Neural progenitor cell (in vitro differentiated cells): Measurements from ENCODE around the gene ANO1. TPM values are rescaled to one million over a fixed set of nuclear protein-coding genes. Genes with fewer than 3 reads are reported as not detected.

Source experiments
- DNase-seq: peaks from one replicate; pipeline ENCODE4 v3.0.0-alpha.2; 2016; ENCODE audit warnings: low spot score
- H2AFZ ChIP-seq: fragments of 200-600 bp; sonication (generic); replicated peaks from 2 replicates; pipeline ENCODE4 v1.6.1; 2016; ENCODE audit warnings: antibody characterized with exemption
- H3F3A ChIP-seq: fragments of 200-600 bp; sonication (generic); 2 replicates; pipeline ENCODE4 v1.6.1; 2016; ENCODE audit warnings: antibody characterized with exemption, low read depth
- H3K27ac ChIP-seq: fragments of 200-600 bp; sonication (generic); 2 replicates; pipeline ENCODE4 v1.5.1; 2016; ENCODE audit warnings: mild to moderate bottlenecking
- H3K27me3 ChIP-seq: fragments of 200-600 bp; sonication (generic); 2 replicates; pipeline ENCODE4 v1.6.1; 2016; ENCODE audit warnings: mild to moderate bottlenecking, moderate library complexity
- H3K36me3 ChIP-seq: fragments of 200-600 bp; sonication (generic); 2 replicates; pipeline ENCODE4 v1.5.1; 2016
- H3K4me1 ChIP-seq: fragments of 200-600 bp; sonication (generic); 2 replicates; pipeline ENCODE4 v1.6.1; 2016; ENCODE audit warnings: mixed run types
- H3K4me2 ChIP-seq: fragments of 200-600 bp; sonication (generic); 2 replicates; pipeline ENCODE4 v1.6.1; 2016
- H3K4me3 ChIP-seq: fragments of 200-600 bp; sonication (generic); 2 replicates; pipeline ENCODE4 v1.5.1; 2016
- H3K79me2 ChIP-seq: fragments of 200-600 bp; sonication (generic); 2 replicates; pipeline ENCODE4 v1.6.1; 2016; ENCODE audit warnings: low read depth
- H3K9ac ChIP-seq: fragments of 200-600 bp; sonication (generic); 2 replicates; pipeline ENCODE4 v1.6.1; 2016
- H3K9me3 ChIP-seq: fragments of 200-600 bp; sonication (generic); 2 replicates; pipeline ENCODE4 v1.5.1; 2016; ENCODE audit warnings: low read depth
- H4K20me1 ChIP-seq: fragments of 200-600 bp; sonication (generic); 2 replicates; pipeline ENCODE4 v1.6.1; 2016; ENCODE audit warnings: low read depth
- H3K27ac Mint-ChIP-seq: 3 replicates; pipeline ENCODE4 v1.8.0; 2021; ENCODE audit warnings: mixed read lengths
- H3K27me3 Mint-ChIP-seq: 2 replicates; pipeline ENCODE4 v1.8.0; 2022; ENCODE audit warnings: low read depth, mild to moderate bottlenecking, inconsistent platforms, moderate library complexity, mixed read lengths; ENCODE audit not compliant: insufficient read depth
- H3K36me3 Mint-ChIP-seq: 3 replicates; pipeline ENCODE4 v1.8.0; 2021; ENCODE audit warnings: mixed read lengths
- H3K4me1 Mint-ChIP-seq: 3 replicates; pipeline ENCODE4 v1.8.0; 2021; ENCODE audit warnings: mixed read lengths
- H3K4me3 Mint-ChIP-seq: 3 replicates; pipeline ENCODE4 v1.8.0; 2021; ENCODE audit warnings: mild to moderate bottlenecking, moderate library complexity, mixed read lengths
- H3K9me3 Mint-ChIP-seq: 3 replicates; pipeline ENCODE4 v1.8.0; 2020; ENCODE audit warnings: mixed read lengths
- CTCF ChIP-seq: fragments of 200-600 bp; sonication (generic); IDR thresholded peaks from 2 replicates; pipeline ENCODE4 v1.5.1; 2017; ENCODE audit warnings: antibody characterized with exemption, mild to moderate bottlenecking
- EZH2 ChIP-seq: fragments of 200-600 bp; sonication (generic); IDR thresholded peaks from 2 replicates; pipeline ENCODE4 v1.6.1; 2017; ENCODE audit warnings: antibody characterized with exemption, mild to moderate bottlenecking, moderate library complexity
- EZH2phosphoT487 ChIP-seq: fragments of 200-600 bp; sonication (generic); IDR thresholded peaks from 2 replicates; pipeline ENCODE4 v1.6.1; 2017; ENCODE audit warnings: antibody characterized with exemption
- total RNA-seq: library from RNA; depleted of rRNA; stranded (reverse); fragments of >200 nt; gene quantifications from 2 replicates; pipeline ENCODE4 v1.2.3, GENCODE V29; 2015; ENCODE audit warnings: low replicate concordance

Gene ANO1
- total RNA-seq, 1 donor from 2014 or later = not detected

DNA sequence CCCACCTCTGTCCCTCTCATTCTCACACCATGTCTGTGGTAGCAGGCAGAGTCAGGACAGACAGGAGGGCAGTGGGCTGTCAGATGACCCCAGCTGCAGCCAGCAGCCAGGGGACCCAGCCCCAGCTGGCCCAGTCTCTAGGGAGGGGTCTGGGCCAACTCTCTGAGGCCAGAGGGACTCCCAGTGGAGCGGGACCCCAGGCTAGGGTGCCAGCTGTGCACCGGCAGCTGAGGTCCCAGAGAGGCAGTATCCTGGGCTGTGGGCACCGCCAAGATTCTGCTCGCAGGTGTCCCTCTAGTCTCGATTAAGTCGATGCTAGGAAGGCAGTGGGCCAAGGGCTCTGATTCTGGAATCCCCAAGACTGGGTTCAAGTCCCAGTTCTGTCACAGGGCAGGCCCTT is 108.3 kb downstream of the ANO1 start:
- Mint-ChIP-seq H3K27me3 (peaks cover 20% of the 10 kb centered on the region), H3K4me3 (no peak overlapping the region), H3K36me3 (no peaks in the 10 kb centered on the region), H3K27ac (no peak overlapping the region), H3K4me1 (peaks cover 2% of the 10 kb centered on the region), H3K9me3 (no peaks in the 10 kb centered on the region)
- Histone ChIP-seq H3K79me2 (no peaks in the 10 kb centered on the region), H3K4me1 (no peaks in the 10 kb centered on the region), H3K36me3 (no peaks in the 10 kb centered on the region), H3F3A (peaks cover 4% of the 10 kb centered on the region), H4K20me1 (no peaks in the 10 kb centered on the region), H3K9me3 (no peaks in the 10 kb centered on the region), H3K27ac (no peak overlapping the region), H3K27me3 (no peaks in the 10 kb centered on the region), H3K4me2 (no peak overlapping the region), H3K4me3 (no peak overlapping the region), H2AFZ (no peak overlapping the region), H3K9ac (no peak overlapping the region)
- no peak for TF ChIP-seq EZH2
- no peak for TF ChIP-seq EZH2phosphoT487
- DNase-seq = no peak

- Histone ChIP-seq H3K79me2 (no peaks in the 10 kb centered on the region), H3K27me3 (no peaks in the 10 kb centered on the region), H2AFZ (no peak overlapping the region), H3F3A (peaks cover 4% of the 10 kb centered on the region), H3K4me3 (no peak overlapping the region), H3K4me1 (no peaks in the 10 kb centered on the region), H4K20me1 (no peaks in the 10 kb centered on the region), H3K9ac (no peak overlapping the region), H3K27ac (no peak overlapping the region), H3K4me2 (no peak overlapping the region), H3K9me3 (no peaks in the 10 kb centered on the region), H3K36me3 (no peaks in the 10 kb centered on the region)
- TF ChIP-seq EZH2 (no peak), CTCF (no peak), EZH2phosphoT487 (no peak)
- H3K27me3 Mint-ChIP-seq = peaks cover 20% of the 10 kb centered on the region
- no peaks in the 10 kb centered on the region for H3K9me3 Mint-ChIP-seq
- no peaks in the 10 kb centered on the region for H3K36me3 Mint-ChIP-seq
- H3K4me3 Mint-ChIP-seq = no peak overlapping the region
- peaks cover 3% of the 10 kb centered on the region for H3K4me1 Mint-ChIP-seq
- no peak overlapping the region for H3K27ac Mint-ChIP-seq
- no peak for DNase-seq
Observed at GRCh38 chr11:70186936-70187335, 108.8 kb downstream of the ANO1 start.

DNA sequence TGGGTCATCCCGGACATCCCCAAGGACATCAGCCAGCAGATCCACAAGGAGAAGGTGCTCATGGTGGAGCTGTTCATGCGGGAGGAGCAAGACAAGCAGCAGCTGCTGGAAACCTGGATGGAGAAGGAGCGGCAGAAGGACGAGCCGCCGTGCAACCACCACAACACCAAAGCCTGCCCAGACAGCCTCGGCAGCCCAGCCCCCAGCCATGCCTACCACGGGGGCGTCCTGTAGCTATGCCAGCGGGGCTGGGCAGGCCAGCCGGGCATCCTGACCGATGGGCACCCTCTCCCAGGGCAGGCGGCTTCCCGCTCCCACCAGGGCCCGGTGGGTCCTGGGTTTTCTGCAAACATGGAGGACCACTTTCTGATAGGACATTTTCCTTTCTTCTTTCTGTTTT is 109.7 kb downstream of the ANO1 start:
- Histone ChIP-seq H3K27me3 (no peaks in the 10 kb centered on the region), H3F3A (peaks cover 4% of the 10 kb centered on the region), H3K4me3 (no peak overlapping the region), H3K79me2 (no peaks in the 10 kb centered on the region), H3K4me1 (no peaks in the 10 kb centered on the region), H3K9ac (no peak overlapping the region), H3K9me3 (no peaks in the 10 kb centered on the region), H3K36me3 (no peaks in the 10 kb centered on the region), H4K20me1 (no peaks in the 10 kb centered on the region), H2AFZ (no peak overlapping the region), H3K27ac (no peak overlapping the region), H3K4me2 (no peak overlapping the region)
- H3K27me3 Mint-ChIP-seq = peaks cover 15% of the 10 kb centered on the region
- peaks cover 3% of the 10 kb centered on the region for H3K4me1 Mint-ChIP-seq
- H3K4me3 Mint-ChIP-seq = no peak overlapping the region
- no peaks in the 10 kb centered on the region for H3K9me3 Mint-ChIP-seq
- DNase-seq = no peak
- no peak for TF ChIP-seq EZH2phosphoT487
- TF ChIP-seq CTCF = no peak
- TF ChIP-seq EZH2 = no peak
- H3K36me3 Mint-ChIP-seq = no peaks in the 10 kb centered on the region
- no peak overlapping the region for H3K27ac Mint-ChIP-seq

- no peak overlapping the region for H3K4me3 ChIP-seq
- no peaks in the 10 kb centered on the region for H3K27me3 ChIP-seq
- H3K9ac ChIP-seq = no peak overlapping the region
- no peaks in the 10 kb centered on the region for H4K20me1 ChIP-seq
- H3K79me2 ChIP-seq = no peaks in the 10 kb centered on the region
- H3F3A ChIP-seq = peaks cover 4% of the 10 kb centered on the region
- no peak overlapping the region for H3K27ac ChIP-seq
- no peaks in the 10 kb centered on the region for H3K9me3 Mint-ChIP-seq
- H3K27ac Mint-ChIP-seq = no peak overlapping the region
- no peaks in the 10 kb centered on the region for H3K36me3 ChIP-seq
- DNase-seq = no peak
- no peak overlapping the region for H3K4me3 Mint-ChIP-seq
- H3K36me3 Mint-ChIP-seq = no peaks in the 10 kb centered on the region
- TF ChIP-seq CTCF (no peak), EZH2 (no peak), EZH2phosphoT487 (no peak)
- H2AFZ ChIP-seq = no peak overlapping the region
- H3K4me1 Mint-ChIP-seq = peaks cover 3% of the 10 kb centered on the region
- H3K27me3 Mint-ChIP-seq = peaks cover 13% of the 10 kb centered on the region
- H3K4me1 ChIP-seq = no peaks in the 10 kb centered on the region
- H3K4me2 ChIP-seq = no peak overlapping the region
- no peaks in the 10 kb centered on the region for H3K9me3 ChIP-seq
Observed at GRCh38 chr11:70189622-70190021, 111.5 kb downstream of the ANO1 start.
